ENCODE data around the gene NHS.

GRCh38 chrX:17579026-17579425 lies 204.0 kb downstream of the NHS start:
- TF ChIP-seq CTCF (IDR thresholded peaks at IDR 0.05; ENCODE audit: low read length) (no peak), EZH2 (optimal IDR thresholded peaks at IDR 0.05; ENCODE audit: low read depth, low read length) (no peak)
